Measurements from ENCODE around the gene SMAD2.

DNA sequence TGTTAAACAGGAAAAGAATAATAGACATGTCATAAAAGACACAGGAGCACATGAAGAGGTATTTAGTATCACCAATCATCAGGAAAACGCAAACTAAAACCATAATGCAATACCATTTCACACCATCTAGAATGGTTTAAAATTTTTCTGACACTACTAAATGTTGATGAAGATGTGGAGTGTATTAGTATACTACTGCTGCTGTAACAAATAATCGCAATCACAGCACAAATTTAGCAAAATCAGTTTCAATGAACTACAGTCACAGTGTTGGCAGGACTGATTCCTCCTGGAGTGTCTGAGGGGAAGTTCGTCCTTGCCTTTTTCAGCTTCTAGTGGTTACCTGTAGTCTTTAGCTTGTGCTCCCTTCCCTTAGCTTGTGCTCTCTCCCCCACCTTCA lies 24.1 kb downstream of the SMAD2 start:
- no peak for TF ChIP-seq ELF4 (IDR thresholded peaks at IDR 0.05)
- TF ChIP-seq FOXM1 (IDR thresholded peaks at IDR 0.05; ENCODE audit: borderline replicate concordance) = no peak
- TF ChIP-seq, protein P1, sequence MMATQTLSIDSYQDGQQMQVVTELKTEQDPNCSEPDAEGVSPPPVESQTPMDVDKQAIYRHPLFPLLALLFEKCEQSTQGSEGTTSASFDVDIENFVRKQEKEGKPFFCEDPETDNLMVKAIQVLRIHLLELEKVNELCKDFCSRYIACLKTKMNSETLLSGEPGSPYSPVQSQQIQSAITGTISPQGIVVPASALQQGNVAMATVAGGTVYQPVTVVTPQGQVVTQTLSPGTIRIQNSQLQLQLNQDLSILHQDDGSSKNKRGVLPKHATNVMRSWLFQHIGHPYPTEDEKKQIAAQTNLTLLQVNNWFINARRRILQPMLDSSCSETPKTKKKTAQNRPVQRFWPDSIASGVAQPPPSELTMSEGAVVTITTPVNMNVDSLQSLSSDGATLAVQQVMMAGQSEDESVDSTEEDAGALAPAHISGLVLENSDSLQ (IDR thresholded peaks at IDR 0.05) = no peak
- no peak for TF ChIP-seq LEF1 (IDR thresholded peaks at IDR 0.05; ENCODE audit: borderline replicate concordance)
- no peak for TF ChIP-seq TARDBP (IDR thresholded peaks at IDR 0.05)
- TF ChIP-seq FOXK2 (IDR thresholded peaks at IDR 0.05) = no peak
- no peak for TF ChIP-seq SP1 (IDR thresholded peaks at IDR 0.05)
- no peak for TF ChIP-seq BHLHE40 (IDR thresholded peaks at IDR 0.05; ENCODE audit: borderline replicate concordance)
- no peak for TF ChIP-seq SUZ12 (IDR thresholded peaks at IDR 0.05)
- TF ChIP-seq NFRKB (IDR thresholded peaks at IDR 0.05) = no peak
- TF ChIP-seq HDGF (IDR thresholded peaks at IDR 0.05; ENCODE audit: borderline replicate concordance) = no peak
- TF ChIP-seq FOXA1 (IDR thresholded peaks at IDR 0.05) = no peak
- TF ChIP-seq L3MBTL2 (conservative IDR thresholded peaks at IDR 0.05) = no peak
- TF ChIP-seq ARNT (IDR thresholded peaks at IDR 0.05) = no peak

All from HEK293T (cell line).